Gastrocnemius medialis (tissue), 4 donors: ENCODE measurements around the gene INF2.

Source experiments
- CTCF ChIP-seq, 5 experiments: fragments of 450-650 bp in 3 of 5; fragments of 200-600 bp in 2 of 5; sonication (generic) in 2 of 5; IDR thresholded peaks in 4 of 5; conservative IDR thresholded peaks in 1 of 5; 1 replicate in 4 of 5; 2 replicates in 1 of 5; pipeline ENCODE4 v1.5.1; 2016 to 2019; ENCODE audit warnings: antibody characterized with exemption in 5 of 5, mild to moderate bottlenecking in 3 of 5, moderate library complexity in 3 of 5
- POLR2A ChIP-seq, 2 donors: fragments of 450-650 bp; IDR thresholded peaks; one replicate each; pipeline ENCODE4 v1.6.1; 2017; ENCODE audit warnings: antibody characterized with exemption in 2 of 2, mild to moderate bottlenecking in 2 of 2, moderate library complexity in 2 of 2

GRCh38 chr14:104766863-104767633 lies 77.6 kb downstream of the INF2 start:
- TF ChIP-seq POLR2A (IDR thresholded peaks at IDR 0.05) (no peak), CTCF (IDR thresholded peaks at IDR 0.05 in 4 of 5, conservative IDR thresholded peaks at IDR 0.05 in 1 of 5) (no peak)
